MCF 10A (cell line): Measurements from ENCODE around the gene ATP1B3. TPM values are rescaled to one million over a fixed set of nuclear protein-coding genes. Genes with fewer than 3 reads are reported as not detected.

Experiments used
- Bru-seq: library from RNA; stranded (reverse); fragments of 400-500 nt; gene quantifications from one replicate; lab custom pipeline; 2021; lab: Mats Ljungman, UMichigan
- BruChase-seq, 2 experiments: library from RNA; stranded (reverse); fragments of 400-500 nt; gene quantifications; one replicate each; lab custom pipeline; 2021; lab: Mats Ljungman, UMichigan
- BruUV-seq: library from RNA; stranded (reverse); fragments of 400-500 nt; replicated peaks from 2 replicates; lab custom pipeline; 2021; lab: Mats Ljungman, UMichigan
- CTCF ChIA-PET: fragments of 300-600 bp; sonication (Branson Sonifier 250); formaldehyde crosslinking; extraction: SDS; loops from one replicate; lab custom pipeline; 2021; ENCODE audit warnings: antibody characterized with exemption, inconsistent platforms; lab: Yijun Ruan, JAX
- POLR2A ChIA-PET: fragments of 300-600, 350-650 bp; sonication (Branson Sonifier 250); formaldehyde crosslinking; extraction: SDS; loops from one replicate; lab custom pipeline; 2020; ENCODE audit warnings: antibody characterized with exemption, inconsistent platforms; lab: Yijun Ruan, JAX
- DNase-seq: peaks from one replicate; pipeline ENCODE4 v3.0.0-alpha.2; 2018; ENCODE audit not compliant: unreplicated experiment
- H3K27ac Mint-ChIP-seq: one replicate; pipeline ENCODE4 v1.8.0; 2022; ENCODE audit warnings: mild to moderate bottlenecking, low read depth, mixed read lengths; ENCODE audit not compliant: unreplicated experiment
- H3K27me3 Mint-ChIP-seq: one replicate; pipeline ENCODE4 v1.8.0; 2022; ENCODE audit warnings: mixed read lengths; ENCODE audit not compliant: insufficient read depth, unreplicated experiment
- H3K36me3 Mint-ChIP-seq: one replicate; pipeline ENCODE4 v1.8.0; 2022; ENCODE audit warnings: mild to moderate bottlenecking, moderate library complexity, mixed read lengths; ENCODE audit not compliant: insufficient read depth, unreplicated experiment
- H3K4me1 Mint-ChIP-seq: one replicate; pipeline ENCODE4 v1.8.0; 2022; ENCODE audit warnings: mixed read lengths; ENCODE audit not compliant: insufficient read depth, unreplicated experiment
- H3K4me3 Mint-ChIP-seq: one replicate; pipeline ENCODE4 v1.8.0; 2022; ENCODE audit warnings: mild to moderate bottlenecking, moderate library complexity, mixed read lengths; ENCODE audit not compliant: unreplicated experiment
- H3K9me3 Mint-ChIP-seq: one replicate; pipeline ENCODE4 v1.8.0; 2022; ENCODE audit warnings: mixed read lengths; ENCODE audit not compliant: unreplicated experiment
- CTCF ChIP-seq: fragments of 200-600 bp; IDR thresholded peaks from one replicate; pipeline ENCODE4 v1.8.0; 2022; ENCODE audit warnings: antibody characterized with exemption, mild to moderate bottlenecking; ENCODE audit not compliant: unreplicated experiment
- intact Hi-C: fragments of 100-400 bp; cut with micrococcal nuclease; formaldehyde crosslinking; loops from 2 replicates; pipeline ENCODE4 v1.14.1; 2022
- long read RNA-seq: library from polyadenylated mRNA; stranded (forward); transcript quantifications from one replicate; pipeline ENCODE4 v2.0.0, GENCODE V29; 2022
- total RNA-seq: library from RNA; stranded (reverse); gene quantifications from 2 replicates; pipeline ENCODE4 v1.2.3, GENCODE V29; 2022

The ATP1B3 gene
- total RNA-seq, result 99.9 and 102 TPM in 2 replicates
- Bru-seq, nascent RNA, result percentile 85 among the genes with signal in this experiment
- BruChase-seq, experiment 1, labeled RNA remaining after a 6-hour chase, result percentile 81 among the genes with signal in this experiment
- percentile 82 among the genes with signal in this experiment for BruChase-seq, experiment 2, labeled RNA remaining after a 2-hour chase
- long read RNA-seq, transcript ATP1B3-201 (7 exons, 1,811 nt), result major isoform, 295 of 337 reads
- long read RNA-seq, partial matches to known transcripts, result 5 of 337 reads
- long read RNA-seq, other reads (novel, unspliced or antisense), result 35 of 337 reads

- H3K4me3 Mint-ChIP-seq, result peak within 1 kb of the TSS; percentile 91
- no peak for TF ChIP-seq CTCF
- peak; percentile 82 for DNase-seq
- peaks cover 14% of the 10 kb centered on the region for H3K4me1 Mint-ChIP-seq
- H3K36me3 Mint-ChIP-seq, result peaks cover 2% of the 10 kb centered on the region
- intact Hi-C loops, result loop anchor here (10.0 kb wide), 1 partner anchor 302 kb away; no protein-coding TSS in a partner anchor
- H3K27me3 Mint-ChIP-seq, result no peaks in the 10 kb centered on the region
- no TSS peak for BruUV-seq
- CTCF ChIA-PET, result interaction anchor here (1.8 to 2.7 kb wide), 2 partner anchors 36 to 138 kb away, joined by 9 to 23 read pairs; partner anchors contain the start of gene RNF7
- POLR2A ChIA-PET, result interaction anchor here (0.7 to 5.1 kb wide), 3 partner anchors 48 to 137 kb away, joined by 3 to 147 read pairs (median 139); partner anchors contain the start of gene RNF7
- H3K9me3 Mint-ChIP-seq, result no peaks in the 10 kb centered on the region
- H3K27ac Mint-ChIP-seq, result peak within 1 kb of the TSS; percentile 83
Measured at GRCh38 chr3:141876381-141876890, at the start of gene ATP1B3. Gene ATP1B3, plus strand, starts transcription at chr3:141876643. Its CDS starts 159 bp downstream, at chr3:141876802.

- H3K9me3 Mint-ChIP-seq, result no peaks in the 10 kb centered on the region
- DNase-seq, result no peak
- BruUV-seq, result no TSS peak
- peak overlapping the region; percentile 35 for H3K27ac Mint-ChIP-seq
- ChIA-PET CTCF (interaction anchor here (0.5 to 1.8 kb wide), 4 partner anchors 47 to 145 kb away, joined by 3 to 9 read pairs (median 4); no protein-coding TSS in a partner anchor), POLR2A (interaction anchor here (0.8 to 7.0 kb wide), 7 partner anchors 9 to 460 kb away, joined by 3 to 147 read pairs (median 4); partner anchors contain the start of genes ATP1B3, RNF7 and ZBTB38)
- no peaks in the 10 kb centered on the region for H3K27me3 Mint-ChIP-seq
- no peak for TF ChIP-seq CTCF
- no peaks in the 10 kb centered on the region for H3K36me3 Mint-ChIP-seq
- intact Hi-C loops, result no loop called here
- H3K4me3 Mint-ChIP-seq, result no peak overlapping the region
- H3K4me1 Mint-ChIP-seq, result peaks cover 23% of the 10 kb centered on the region
Measured at GRCh38 chr3:141828487-141828886, 48.0 kb upstream of the ATP1B3 start.

GRCh38 chr3:141828890-141829289, 47.6 kb upstream of the ATP1B3 start:
- intact Hi-C loops, result loop anchor here (1.0 kb wide), 1 partner anchor 46 kb away; no protein-coding TSS in a partner anchor
- Mint-ChIP-seq H3K27me3 (no peaks in the 10 kb centered on the region), H3K27ac (peak overlapping the region; percentile 35), H3K36me3 (no peaks in the 10 kb centered on the region), H3K9me3 (no peaks in the 10 kb centered on the region), H3K4me3 (no peak overlapping the region), H3K4me1 (peaks cover 23% of the 10 kb centered on the region)
- no peak for TF ChIP-seq CTCF
- ChIA-PET CTCF (interaction anchor here (0.5 to 1.8 kb wide), 5 partner anchors 46 to 144 kb away, joined by 3 to 9 read pairs (median 5); partner anchors contain the start of gene RNF7), POLR2A (interaction anchor here (0.6 to 7.0 kb wide), 11 partner anchors 9 to 463 kb away, joined by 3 to 147 read pairs (median 4); partner anchors contain the start of genes ATP1B3, RNF7 and ZBTB38)
- no TSS peak for BruUV-seq
- DNase-seq, result peak; percentile 92

- ChIA-PET CTCF (interaction anchor here (1.0 to 2.5 kb wide), 2 partner anchors 45 to 47 kb away, joined by 4 to 16 read pairs; no protein-coding TSS in a partner anchor), POLR2A (interaction anchor here (0.5 to 7.0 kb wide), 19 partner anchors 11 to 764 kb away, joined by 3 to 147 read pairs (median 4); partner anchors contain the start of genes ATP1B3, RNF7 and ZBTB38)
- no peak for TF ChIP-seq CTCF
- Mint-ChIP-seq H3K27me3 (no peaks in the 10 kb centered on the region), H3K9me3 (no peaks in the 10 kb centered on the region), H3K4me3 (peak overlapping the region; percentile 54), H3K4me1 (peaks cover 23% of the 10 kb centered on the region), H3K36me3 (no peaks in the 10 kb centered on the region), H3K27ac (peak overlapping the region; percentile 70)
- intact Hi-C loops, result no loop called here
- no TSS peak for BruUV-seq
- peak; percentile 90 for DNase-seq
Measured at GRCh38 chr3:141830508-141830907, 45.9 kb upstream of the ATP1B3 start.
